Endometrial microvascular endothelial cells (primary cell): ENCODE results near the gene ARMC12. TPM values are rescaled to one million over a fixed set of nuclear protein-coding genes. Genes with fewer than 3 reads are reported as not detected.

Source experiments
- in situ Hi-C: cut with HindIII; loops from 2 replicates; pipeline ENCODE4 v1.10.0; 2017; ENCODE audit warnings: low sequenced_read_pairs, low pct_unique_long_range_greater_than_20kb; ENCODE audit errors: inconsistent ontology term
- total RNA-seq: library from RNA; depleted of rRNA; stranded (reverse); fragments of >200 nt; gene quantifications from one replicate; pipeline ENCODE4 v1.2.3, GENCODE V29; 2015; ENCODE audit errors: inconsistent ontology term

The ARMC12 gene
- total RNA-seq, 1 donor from 2014 or later, result 0.93 TPM

- in situ Hi-C loops, result loop anchor here (10.0 kb wide), 1 partner anchor 122 kb away; no protein-coding TSS in a partner anchor
These were observed 20.0 kb upstream of the ARMC12 start for GRCh38 chr6:35716798-35717197.

- in situ Hi-C loops, result loop anchor here (10.0 kb wide), 1 partner anchor 123 kb away; no protein-coding TSS in a partner anchor
These were observed 19.1 kb upstream of the ARMC12 start for GRCh38 chr6:35717449-35718374.

- in situ Hi-C loops, result loop anchor here (10.0 kb wide), 1 partner anchor 124 kb away; no protein-coding TSS in a partner anchor
These were observed 18.5 kb upstream of the ARMC12 start for GRCh38 chr6:35718375-35718736.

- in situ Hi-C loops, result loop anchor here (10.0 kb wide), 1 partner anchor 124 kb away; no protein-coding TSS in a partner anchor
These were observed 17.9 kb upstream of the ARMC12 start for GRCh38 chr6:35718911-35719381.

GRCh38 chr6:35719404-35719829 is 17.4 kb upstream of the ARMC12 start:
- in situ Hi-C loops, result loop anchor here (10.0 kb wide), 1 partner anchor 125 kb away; no protein-coding TSS in a partner anchor

GRCh38 chr6:35719830-35720733 is 16.8 kb upstream of the ARMC12 start:
- in situ Hi-C loops, result loop anchor here (10.0 kb wide), 1 partner anchor 125 kb away; no protein-coding TSS in a partner anchor

GRCh38 chr6:35722121-35722761 is 14.6 kb upstream of the ARMC12 start:
- in situ Hi-C loops, result no loop called here

GRCh38 chr6:35723587-35723986 is 13.2 kb upstream of the ARMC12 start:
- in situ Hi-C loops, result no loop called here

GRCh38 chr6:35724059-35724458 is 12.8 kb upstream of the ARMC12 start:
- in situ Hi-C loops, result no loop called here

- in situ Hi-C loops, result no loop called here
These were observed 12.4 kb upstream of the ARMC12 start for GRCh38 chr6:35724471-35724870.

GRCh38 chr6:35725081-35725708 is 11.6 kb upstream of the ARMC12 start:
- in situ Hi-C loops, result no loop called here

GRCh38 chr6:35725721-35726438 is 11.0 kb upstream of the ARMC12 start:
- in situ Hi-C loops, result no loop called here

GRCh38 chr6:35727231-35727934 is 9.4 kb upstream of the ARMC12 start:
- in situ Hi-C loops, result no loop called here

- in situ Hi-C loops, result no loop called here
These were observed 8.7 kb upstream of the ARMC12 start for GRCh38 chr6:35727935-35728682.

GRCh38 chr6:35728683-35729678 is 7.9 kb upstream of the ARMC12 start:
- in situ Hi-C loops, result no loop called here
